ENCODE measurements around the gene NRN1.

- TF ChIP-seq CTCF (IDR thresholded peaks at IDR 0.05) = no peak
- TF ChIP-seq POLR2A (IDR thresholded peaks at IDR 0.05) = no peak
Measured at GRCh38 chr6:6039946-6040509, 33.3 kb upstream of the NRN1 start.
